BE2C (cell line): Measurements from ENCODE around the gene ADCY2.

Source experiments
- DNase-seq: peaks from one replicate; pipeline ENCODE4 v3.0.0-alpha.2; 2020
- H3K27me3 ChIP-seq: fragments of 250-450 bp; sonication (Bioruptor Pico); 2 replicates; pipeline ENCODE4 v1.5.1; 2020; ENCODE audit warnings: mild to moderate bottlenecking
- H3K36me3 ChIP-seq: fragments of 250-450 bp; sonication (Bioruptor Pico); 2 replicates; pipeline ENCODE4 v1.5.1; 2020; ENCODE audit warnings: mild to moderate bottlenecking
- H3K4me1 ChIP-seq: fragments of 250-450 bp; sonication (Bioruptor Pico); 2 replicates; pipeline ENCODE4 v1.5.1; 2020
- H3K4me3 ChIP-seq: 2 replicates; pipeline ENCODE4 v1.5.1; 2011; ENCODE audit warnings: low read depth, low read length
- H3K9me3 ChIP-seq: fragments of 250-450 bp; sonication (Bioruptor Pico); 2 replicates; pipeline ENCODE4 v1.5.1; 2020
- CTCF ChIP-seq: IDR thresholded peaks from 2 replicates; pipeline ENCODE4 v1.5.1; 2012; ENCODE audit warnings: mild to moderate bottlenecking, low read depth, low read length

ADCY2 gene

DNA sequence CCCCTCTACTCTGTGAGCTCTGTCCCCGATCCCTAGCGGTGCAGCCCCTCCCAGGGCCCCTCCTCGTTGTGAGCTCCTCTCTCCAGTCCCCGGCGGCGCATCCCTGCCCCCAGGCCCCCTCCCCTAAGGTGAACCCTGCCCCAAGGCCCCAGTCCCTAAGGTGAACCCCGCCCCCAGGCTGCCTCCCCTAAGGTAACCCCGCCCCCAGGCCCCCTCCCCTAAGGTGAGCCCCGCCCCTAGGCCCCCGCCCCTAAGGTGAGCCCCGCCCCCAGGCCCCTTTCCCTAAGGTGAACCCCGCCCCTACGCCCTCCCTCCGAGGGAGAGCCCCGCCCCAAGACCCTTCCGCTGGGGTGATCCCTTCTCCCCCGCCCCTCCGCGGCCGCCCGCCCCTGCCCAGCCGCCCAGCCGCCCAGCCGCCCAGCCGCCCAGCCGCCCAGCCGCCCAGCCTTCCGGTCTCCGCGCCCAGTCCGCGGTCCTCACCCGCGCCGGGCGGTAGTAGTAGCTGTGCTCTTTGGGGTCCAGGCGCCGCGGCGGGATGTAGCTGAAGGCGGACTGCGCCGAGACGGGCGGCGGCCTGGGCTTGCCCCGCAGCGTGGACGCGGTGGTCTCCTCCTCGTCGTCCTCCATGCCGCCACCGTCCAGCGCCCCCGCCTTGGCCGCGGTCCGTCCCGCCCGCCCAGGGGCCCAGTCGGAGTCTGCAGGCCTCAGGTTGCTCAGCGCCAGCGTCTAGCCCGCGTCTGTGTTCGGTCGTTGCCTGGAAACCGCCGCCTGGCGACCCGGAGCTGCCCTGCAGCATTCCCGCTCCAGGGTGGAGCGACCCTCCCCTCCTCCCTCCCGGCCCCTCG is 454.7 kb downstream of the ADCY2 start, which contains the start of gene CFAP90:
CFAP90 (minus strand) TSS at position 739 of the 845 bp plus-strand sequence; CDS start at position 627, 112 bp downstream.
- H3K4me1 ChIP-seq, result no peaks in the 10 kb centered on the region; the same call in 1 of the 2 replicates
- H3K9me3 ChIP-seq, result no peaks in the 10 kb centered on the region; the same call in 1 of the 2 replicates
- no peaks in the 10 kb centered on the region for H3K36me3 ChIP-seq
- DNase-seq, result peak; percentile 78
- peaks cover 4% of the 10 kb centered on the region for H3K27me3 ChIP-seq
- peak within 1 kb of the TSS; percentile 58 for H3K4me3 ChIP-seq
- peak; percentile 41 for TF ChIP-seq CTCF

DNA sequence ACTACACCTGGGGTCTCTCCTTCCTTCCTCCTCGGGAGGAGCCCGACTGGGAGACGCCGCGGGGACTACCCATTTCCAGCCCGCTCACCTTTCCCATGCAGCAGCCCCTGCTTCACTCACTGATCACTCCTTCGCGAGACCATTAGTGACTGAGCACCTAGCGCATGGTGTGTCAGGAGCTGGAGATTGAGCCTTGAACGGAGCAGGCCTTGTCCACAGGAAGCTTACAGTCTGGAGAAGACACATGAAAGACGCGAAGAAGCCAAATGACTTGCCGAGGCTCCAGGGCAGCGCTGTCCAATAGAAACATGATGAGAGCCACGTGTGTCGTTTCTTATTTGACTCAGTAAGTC is 455.3 kb downstream of the ADCY2 start:
- TF ChIP-seq CTCF, result no peak
- Histone ChIP-seq H3K9me3 (no peaks in the 10 kb centered on the region; the same call in 1 of the 2 replicates), H3K27me3 (peaks cover 4% of the 10 kb centered on the region), H3K36me3 (no peaks in the 10 kb centered on the region), H3K4me1 (no peaks in the 10 kb centered on the region; the same call in 1 of the 2 replicates), H3K4me3 (peak overlapping the region; percentile 58)
- no peak for DNase-seq

DNA sequence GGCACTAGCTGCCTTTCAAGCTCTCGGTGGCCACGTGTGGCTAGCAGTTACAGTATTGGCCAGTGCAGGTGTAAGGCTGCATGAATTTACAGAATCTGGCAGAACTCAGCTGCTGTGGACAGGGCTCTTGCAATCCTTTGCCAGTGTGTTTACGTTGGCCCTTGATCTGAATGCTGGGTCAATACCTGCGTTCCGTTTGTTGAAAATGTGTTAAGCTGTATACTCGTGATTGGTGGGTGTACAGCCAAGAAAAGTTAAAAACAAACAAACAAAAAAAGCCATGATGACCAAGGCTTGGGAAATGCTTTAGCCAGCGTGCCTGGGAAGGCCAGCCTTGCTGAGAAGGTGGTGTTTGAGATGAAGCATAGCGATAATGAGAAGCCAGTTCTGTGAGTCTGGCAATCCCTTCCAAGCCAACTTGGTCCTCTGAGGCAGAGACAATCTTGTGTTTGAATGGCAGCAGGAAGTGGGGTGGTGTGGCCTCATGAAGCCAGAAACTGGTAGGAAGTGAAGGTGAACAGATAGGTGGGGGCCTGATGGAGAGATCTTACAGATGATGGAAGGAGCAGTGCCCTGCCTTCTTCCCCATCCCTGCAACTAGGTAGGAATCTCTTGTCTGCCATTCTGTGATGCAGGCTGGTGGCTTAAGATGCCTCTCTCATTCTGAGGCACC is 455.8 kb downstream of the ADCY2 start:
- no peak for DNase-seq
- Histone ChIP-seq H3K36me3 (no peaks in the 10 kb centered on the region), H3K9me3 (no peaks in the 10 kb centered on the region; the same call in 1 of the 2 replicates), H3K4me1 (no peaks in the 10 kb centered on the region; the same call in 1 of the 2 replicates), H3K4me3 (no peak overlapping the region), H3K27me3 (peaks cover 4% of the 10 kb centered on the region)
- TF ChIP-seq CTCF, result no peak

DNA sequence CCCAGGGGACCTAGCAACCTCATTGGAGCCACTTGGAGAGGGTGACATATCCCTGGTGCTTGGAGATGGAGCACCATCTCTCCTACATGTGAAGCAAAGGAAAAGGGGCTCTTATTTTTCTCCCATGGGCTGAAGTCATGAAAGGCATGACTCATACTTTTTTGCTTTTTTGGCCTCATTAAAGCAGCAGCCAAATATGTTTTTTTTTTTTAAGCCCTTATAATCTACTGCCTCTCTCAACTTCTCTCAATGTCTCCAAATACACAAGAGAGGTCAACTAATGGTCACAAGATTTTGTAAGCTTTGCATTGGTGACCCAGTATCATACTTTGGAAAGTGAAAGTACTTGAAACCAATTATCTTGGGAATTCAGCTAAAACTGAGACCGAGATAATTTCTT is 456.6 kb downstream of the ADCY2 start:
- H3K36me3 ChIP-seq, result no peaks in the 10 kb centered on the region
- no peak for DNase-seq
- H3K4me1 ChIP-seq, result no peaks in the 10 kb centered on the region; the same call in 1 of the 2 replicates
- TF ChIP-seq CTCF, result no peak
- H3K9me3 ChIP-seq, result no peaks in the 10 kb centered on the region; the same call in 1 of the 2 replicates
- H3K27me3 ChIP-seq, result peaks cover 4% of the 10 kb centered on the region; the same call in 1 of the 2 replicates
- H3K4me3 ChIP-seq, result no peak overlapping the region

- no peak overlapping the region for H3K4me3 ChIP-seq
- peaks cover 4% of the 10 kb centered on the region; the same call in 1 of the 2 replicates for H3K27me3 ChIP-seq
- no peaks in the 10 kb centered on the region; the same call in 1 of the 2 replicates for H3K4me1 ChIP-seq
- no peak for DNase-seq
- no peaks in the 10 kb centered on the region for H3K36me3 ChIP-seq
- no peak for TF ChIP-seq CTCF
- no peaks in the 10 kb centered on the region; the same call in 1 of the 2 replicates for H3K9me3 ChIP-seq
Measured at GRCh38 chr5:7852988-7853387, 457.1 kb downstream of the ADCY2 start.
